Trophoblast cell (in vitro differentiated cells and primary cell): ENCODE results near the gene TP53AIP1.
A peak's percentile ranks its signal among the peaks of the same experiment; 100 is the strongest.

Experiments used
- DNase-seq, 2 donors: peaks; one replicate each; pipeline ENCODE4 v3.0.0-alpha.2; 2016
- H2AFZ ChIP-seq: 2 replicates; pipeline ENCODE4 v1.6.1; 2013; ENCODE audit warnings: low read length, moderate library complexity, mild to moderate bottlenecking; ENCODE audit not compliant: insufficient read depth, poor library complexity
- H2AK5ac ChIP-seq: 2 replicates; pipeline ENCODE4 v1.6.1; 2013; ENCODE audit warnings: mild to moderate bottlenecking, low read length
- H2BK120ac ChIP-seq: 2 replicates; pipeline ENCODE4 v1.6.1; 2013; ENCODE audit warnings: low read length, mild to moderate bottlenecking, moderate library complexity; ENCODE audit not compliant: insufficient read depth, poor library complexity
- H2BK12ac ChIP-seq: 2 replicates; pipeline ENCODE4 v1.6.1; 2013; ENCODE audit warnings: mild to moderate bottlenecking, low read length, moderate library complexity
- H2BK5ac ChIP-seq: 2 replicates; pipeline ENCODE4 v1.6.1; 2013; ENCODE audit warnings: low read length, low read depth, moderate library complexity, mild to moderate bottlenecking; ENCODE audit not compliant: poor library complexity
- H3K14ac ChIP-seq: 2 replicates; pipeline ENCODE4 v1.6.1; 2013; ENCODE audit warnings: mild to moderate bottlenecking, low read length
- H3K18ac ChIP-seq: 2 replicates; pipeline ENCODE4 v1.6.1; 2013; ENCODE audit warnings: mild to moderate bottlenecking, low read length
- H3K23ac ChIP-seq: 2 replicates; pipeline ENCODE4 v1.6.1; 2013; ENCODE audit warnings: low read length
- H3K27ac ChIP-seq: 2 replicates; pipeline ENCODE4 v1.5.1; 2013; ENCODE audit warnings: low read depth, mild to moderate bottlenecking, inconsistent platforms, low read length, moderate library complexity
- H3K27me3 ChIP-seq: 2 replicates; pipeline ENCODE4 v1.6.1; 2013; ENCODE audit warnings: inconsistent platforms, mild to moderate bottlenecking, low read length, moderate library complexity; ENCODE audit not compliant: insufficient read depth
- H3K36me3 ChIP-seq, 2 experiments: 1 replicate in 1 of 2; 2 replicates in 1 of 2; pipeline ENCODE4 v1.6.1; 2013; ENCODE audit warnings: low read length in 2 of 2, mild to moderate bottlenecking in 2 of 2, moderate library complexity in 1 of 2; ENCODE audit not compliant: insufficient read depth in 2 of 2, control insufficient read depth in 1 of 2
- H3K4ac ChIP-seq: 2 replicates; pipeline ENCODE4 v1.6.1; 2013; ENCODE audit warnings: low read depth, mild to moderate bottlenecking, low read length, moderate library complexity
- H3K4me1 ChIP-seq, 2 experiments: 1 replicate in 1 of 2; 2 replicates in 1 of 2; pipeline ENCODE4 v1.6.1; 2013; ENCODE audit warnings: low read length in 2 of 2, mild to moderate bottlenecking in 2 of 2, moderate library complexity in 1 of 2; ENCODE audit not compliant: insufficient read depth in 2 of 2, control insufficient read depth in 1 of 2
- H3K4me2 ChIP-seq: 2 replicates; pipeline ENCODE4 v1.6.1; 2013; ENCODE audit warnings: inconsistent platforms, mild to moderate bottlenecking, low read length, moderate library complexity
- H3K4me3 ChIP-seq: 2 replicates; pipeline ENCODE4 v1.5.1; 2013; ENCODE audit warnings: mild to moderate bottlenecking, low read depth, low read length, inconsistent platforms
- H3K79me1 ChIP-seq: one replicate; pipeline ENCODE4 v1.6.1; 2013; ENCODE audit warnings: low read length
- H3K79me2 ChIP-seq: 2 replicates; pipeline ENCODE4 v1.6.1; 2013; ENCODE audit warnings: low read length, mild to moderate bottlenecking; ENCODE audit not compliant: control insufficient read depth, insufficient read depth, poor library complexity
- H3K9ac ChIP-seq: 2 replicates; pipeline ENCODE4 v1.6.1; 2013; ENCODE audit warnings: mild to moderate bottlenecking, low read length
- H3K9me3 ChIP-seq: 2 replicates; pipeline ENCODE4 v1.6.1; 2013; ENCODE audit warnings: low read depth, mild to moderate bottlenecking, control low read depth, inconsistent platforms, low read length; ENCODE audit not compliant: insufficient read depth
- H4K12ac ChIP-seq: 2 replicates; pipeline ENCODE4 v1.6.1; 2013; ENCODE audit warnings: low read depth, mild to moderate bottlenecking, low read length, moderate library complexity
- H4K8ac ChIP-seq: 2 replicates; pipeline ENCODE4 v1.6.1; 2013; ENCODE audit warnings: low read depth, mild to moderate bottlenecking, low read length, moderate library complexity
- H4K91ac ChIP-seq: one replicate; pipeline ENCODE4 v1.6.1; 2013; ENCODE audit warnings: low read depth, mild to moderate bottlenecking, low read length, moderate library complexity
- WGBS: extraction: QIAGEN DNeasy Blood & Tissue Kit; methylation state at CpG from one replicate; pipeline ENCODE4 v1.1.7; 2013; ENCODE audit warnings: missing lambda C conversion rate; ENCODE audit not compliant: insufficient read length, insufficient coverage; ENCODE audit errors: extremely low coverage; 5-methylcytosine and 5-hydroxymethylcytosine counted together

The TP53AIP1 gene

DNA sequence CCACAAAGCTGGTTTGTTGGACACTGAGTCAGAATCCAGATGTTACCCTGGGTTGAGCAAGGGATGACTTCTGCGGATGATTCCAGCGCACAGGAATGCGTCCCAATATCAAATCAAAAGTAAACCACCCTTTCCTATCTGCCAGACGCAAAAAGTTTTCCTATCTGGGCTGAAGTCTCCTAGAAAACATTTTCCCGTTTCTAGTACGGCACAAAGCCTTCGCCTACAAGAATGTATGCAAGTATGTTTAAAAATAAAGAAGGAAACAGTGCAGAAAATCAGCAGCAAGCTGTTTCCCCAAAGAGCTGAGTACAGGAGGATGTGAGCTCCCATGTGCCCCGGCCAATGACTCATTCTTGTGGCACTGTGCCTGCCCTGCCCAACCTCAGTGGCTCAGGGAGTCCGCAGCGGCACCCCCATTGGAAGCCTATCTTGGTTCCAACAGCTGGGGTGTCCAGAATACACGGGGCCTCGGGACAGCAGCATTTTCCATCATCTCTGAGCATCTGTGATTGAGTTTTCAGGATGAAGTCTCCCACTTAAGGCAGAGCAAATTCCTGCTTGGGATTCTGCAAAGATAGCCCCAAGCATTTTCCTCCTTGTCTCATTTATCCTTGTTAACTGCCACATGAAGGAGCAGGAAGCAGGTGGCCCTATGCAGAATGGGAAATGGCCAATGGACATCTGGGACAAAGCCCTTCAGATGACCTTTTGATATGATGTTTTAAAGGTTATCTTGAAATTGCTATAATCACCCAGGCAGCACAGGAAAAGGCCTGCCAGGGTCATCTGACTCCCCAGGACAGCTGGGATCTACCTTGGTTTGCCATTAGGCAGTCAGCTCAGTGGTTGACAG, 34.1 kb downstream of the TP53AIP1 start:
- Histone ChIP-seq H3K36me3 (no peaks in the 10 kb centered on the region), H3K4me3 (no peak overlapping the region), H3K9ac (no peak overlapping the region), H2AFZ (no peak overlapping the region), H3K4ac (no peak overlapping the region), H2BK12ac (no peak overlapping the region), H4K12ac (no peak overlapping the region), H4K91ac (no peak overlapping the region), H3K79me2 (no peaks in the 10 kb centered on the region), H3K9me3 (peaks cover 10% of the 10 kb centered on the region), H3K4me1 (peaks cover 5 to 6% of the 10 kb centered on the region in 2 experiments), H2BK120ac (no peak overlapping the region), H2BK5ac (no peak overlapping the region), H3K79me1 (no peaks in the 10 kb centered on the region), H3K23ac (no peak overlapping the region), H3K14ac (no peak overlapping the region), H3K18ac (no peak overlapping the region), H2AK5ac (no peak overlapping the region), H3K27ac (no peak overlapping the region), H3K4me2 (no peak overlapping the region), H4K8ac (no peak overlapping the region), H3K27me3 (peaks cover 25% of the 10 kb centered on the region)
- DNase-seq = peak in 1 of 2 donors; percentile 39
- no CpG with 5 or more reads among the region's 12 CpGs for WGBS

DNA sequence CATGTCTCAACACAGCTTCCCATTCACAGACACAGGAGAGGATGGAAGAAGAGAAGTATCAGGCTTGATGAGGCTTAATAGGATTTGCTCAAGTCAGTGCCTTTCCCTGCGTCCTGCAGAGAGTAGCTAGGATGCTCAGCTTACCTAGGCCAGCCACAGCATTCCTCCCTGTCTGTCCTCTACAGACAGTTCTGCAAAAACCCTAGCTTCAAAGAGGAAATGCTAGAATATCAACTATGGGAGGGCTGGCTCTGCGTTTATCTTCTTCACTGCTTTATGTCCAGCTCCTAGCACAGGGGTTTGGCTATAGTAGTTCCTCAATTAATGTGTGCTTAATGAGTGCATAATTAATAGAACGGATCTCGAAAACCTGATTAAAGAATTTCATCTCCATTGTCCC, 35.1 kb downstream of the TP53AIP1 start:
- Histone ChIP-seq H3K18ac (no peak overlapping the region), H2BK120ac (no peak overlapping the region), H3K9me3 (peaks cover 10% of the 10 kb centered on the region), H3K4ac (no peak overlapping the region), H3K14ac (no peak overlapping the region), H4K12ac (no peak overlapping the region), H3K27ac (no peak overlapping the region), H3K79me1 (no peaks in the 10 kb centered on the region), H3K27me3 (peaks cover 33% of the 10 kb centered on the region), H2AK5ac (no peak overlapping the region), H3K4me2 (no peak overlapping the region), H3K4me3 (no peak overlapping the region), H3K23ac (no peak overlapping the region), H4K8ac (no peak overlapping the region), H2BK5ac (no peak overlapping the region), H3K4me1 (peaks cover 6 to 7% of the 10 kb centered on the region in 2 experiments), H4K91ac (no peak overlapping the region), H3K9ac (peak overlapping the region; percentile 23), H2BK12ac (no peak overlapping the region), H3K79me2 (no peaks in the 10 kb centered on the region), H2AFZ (no peak overlapping the region), H3K36me3 (no peaks in the 10 kb centered on the region)
- no CpG with 5 or more reads among the region's 4 CpGs for WGBS
- no peak for DNase-seq

DNA sequence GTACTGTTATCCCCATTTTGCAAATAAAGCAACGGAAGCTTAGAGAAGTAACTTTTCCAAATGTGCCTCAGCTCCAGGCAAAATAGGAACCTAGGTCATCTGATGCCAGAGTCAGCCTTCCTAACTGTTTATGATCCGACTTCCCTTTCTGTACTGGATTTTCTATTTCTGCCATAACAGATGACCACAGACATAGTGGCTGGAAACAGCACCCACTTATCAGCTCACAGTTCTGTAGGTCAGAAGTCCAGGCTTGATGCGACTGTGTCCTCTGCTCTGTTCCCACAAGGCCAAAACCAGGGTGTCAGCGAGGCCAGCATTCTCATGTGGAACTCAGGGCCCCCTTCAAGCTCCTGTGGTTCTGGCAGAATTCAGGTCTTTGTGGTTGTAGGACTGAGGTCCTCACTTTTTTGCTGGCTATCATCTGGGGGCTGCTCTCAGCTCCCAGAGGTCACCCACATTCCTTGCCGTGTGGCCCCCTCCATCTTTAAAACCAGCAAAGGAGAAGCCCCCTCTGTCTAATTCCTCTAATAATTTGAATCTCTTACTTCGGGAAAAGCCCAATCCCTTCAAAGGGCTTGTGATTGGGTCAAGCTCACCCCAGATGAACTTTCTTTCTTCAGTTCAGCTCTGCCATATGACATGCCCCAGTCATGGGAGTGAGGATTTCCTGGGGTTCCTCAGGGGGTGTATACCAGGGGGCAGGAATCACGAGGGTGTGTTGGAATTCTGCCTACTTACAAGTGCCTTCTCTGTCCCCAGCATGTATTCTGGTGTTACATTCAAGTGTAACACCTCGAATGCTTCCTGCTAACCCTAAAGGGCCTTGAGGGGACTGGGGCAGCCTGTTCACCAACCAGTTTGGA, 36.3 kb downstream of the TP53AIP1 start:
- peak in 1 of 2 donors; percentile 13 for DNase-seq
- H3K27ac ChIP-seq = no peak overlapping the region
- no peaks in the 10 kb centered on the region for H3K36me3 ChIP-seq
- peaks cover 5% of the 10 kb centered on the region for H3K9me3 ChIP-seq
- H3K9ac ChIP-seq = no peak overlapping the region
- H2AK5ac ChIP-seq = no peak overlapping the region
- no peak overlapping the region for H4K91ac ChIP-seq
- H3K4me2 ChIP-seq = no peak overlapping the region
- no peak overlapping the region for H2BK12ac ChIP-seq
- H2BK120ac ChIP-seq = no peak overlapping the region
- no peak overlapping the region for H4K12ac ChIP-seq
- no peak overlapping the region for H2BK5ac ChIP-seq
- H2AFZ ChIP-seq = no peak overlapping the region
- H3K4me3 ChIP-seq = no peak overlapping the region
- no CpG with 5 or more reads among the region's 8 CpGs for WGBS
- no peaks in the 10 kb centered on the region for H3K79me1 ChIP-seq
- no peaks in the 10 kb centered on the region for H3K79me2 ChIP-seq
- H3K14ac ChIP-seq = no peak overlapping the region
- H3K23ac ChIP-seq = no peak overlapping the region
- H3K27me3 ChIP-seq = peaks cover 44% of the 10 kb centered on the region
- H3K4ac ChIP-seq = no peak overlapping the region
- no peak overlapping the region for H4K8ac ChIP-seq
- H3K4me1 ChIP-seq = peaks cover 6 to 14% of the 10 kb centered on the region in 2 experiments
- no peak overlapping the region for H3K18ac ChIP-seq

DNA sequence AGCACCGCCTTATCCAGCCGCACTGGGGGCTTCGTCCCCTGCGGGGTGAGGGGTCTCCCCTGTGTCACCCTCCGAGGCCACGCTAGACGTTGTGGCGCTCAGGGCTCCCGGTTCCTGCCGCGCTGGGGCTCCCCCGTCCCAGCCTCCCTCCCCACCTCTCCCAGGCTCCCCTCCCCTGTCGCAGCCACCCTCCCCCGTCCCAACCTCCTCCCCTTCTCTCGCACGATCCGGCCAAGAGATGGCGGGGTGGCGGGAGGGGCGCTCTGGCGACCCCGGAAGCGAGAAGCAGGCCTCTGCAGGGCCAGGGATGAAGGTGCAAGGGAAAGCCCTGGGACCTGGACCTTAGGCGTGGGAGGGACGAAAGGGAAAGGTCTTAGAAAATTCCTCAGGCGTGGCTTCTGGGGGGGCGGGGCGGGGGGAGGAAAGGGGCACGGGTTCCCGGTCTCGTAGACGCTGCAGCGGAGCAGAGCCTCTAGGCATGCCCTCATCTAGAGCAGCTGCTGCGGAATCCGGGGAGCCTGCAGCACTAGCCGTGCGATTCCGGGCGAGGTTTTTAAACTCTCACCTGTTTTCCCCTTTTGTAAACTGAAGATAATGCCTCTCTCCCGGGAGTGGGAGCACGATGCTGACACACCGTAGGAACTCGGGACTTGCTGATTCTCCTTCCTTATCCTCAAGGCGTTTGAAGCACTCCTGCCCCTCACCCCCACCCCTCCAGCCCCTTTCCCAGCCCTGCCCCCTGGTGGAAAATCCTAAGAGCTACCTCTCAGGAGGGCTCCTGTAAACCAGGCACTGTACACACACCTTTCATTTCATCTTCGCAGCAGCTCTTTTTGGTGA, 37.1 kb downstream of the TP53AIP1 start:
- no peak overlapping the region for H2AFZ ChIP-seq
- no peak overlapping the region for H3K18ac ChIP-seq
- H3K9ac ChIP-seq = no peak overlapping the region
- no peak overlapping the region for H3K27ac ChIP-seq
- peak; percentile 64 to 70 for DNase-seq
- no peak overlapping the region for H2BK120ac ChIP-seq
- H2BK12ac ChIP-seq = no peak overlapping the region
- H4K8ac ChIP-seq = no peak overlapping the region
- H3K79me2 ChIP-seq = no peaks in the 10 kb centered on the region
- peaks cover 6 to 14% of the 10 kb centered on the region in 2 experiments for H3K4me1 ChIP-seq
- WGBS = no CpG with 5 or more reads among the region's 45 CpGs
- no peak overlapping the region for H3K23ac ChIP-seq
- H2AK5ac ChIP-seq = no peak overlapping the region
- no peaks in the 10 kb centered on the region for H3K79me1 ChIP-seq
- peak overlapping the region; percentile 54 for H3K4me2 ChIP-seq
- peak overlapping the region; percentile 38 for H3K4me3 ChIP-seq
- H3K4ac ChIP-seq = no peak overlapping the region
- H3K27me3 ChIP-seq = peaks cover 49% of the 10 kb centered on the region
- no peak overlapping the region for H2BK5ac ChIP-seq
- H3K9me3 ChIP-seq = peaks cover 2% of the 10 kb centered on the region
- H4K91ac ChIP-seq = no peak overlapping the region
- H3K14ac ChIP-seq = no peak overlapping the region
- no peaks in the 10 kb centered on the region for H3K36me3 ChIP-seq
- no peak overlapping the region for H4K12ac ChIP-seq
